ENCODE data around the gene TTC34.
"Not testable (repeated sequence)": the region's sequence is repeated elsewhere in the genome, so short reads cannot be mapped to it uniquely, and the experiment has no call there.

DNA sequence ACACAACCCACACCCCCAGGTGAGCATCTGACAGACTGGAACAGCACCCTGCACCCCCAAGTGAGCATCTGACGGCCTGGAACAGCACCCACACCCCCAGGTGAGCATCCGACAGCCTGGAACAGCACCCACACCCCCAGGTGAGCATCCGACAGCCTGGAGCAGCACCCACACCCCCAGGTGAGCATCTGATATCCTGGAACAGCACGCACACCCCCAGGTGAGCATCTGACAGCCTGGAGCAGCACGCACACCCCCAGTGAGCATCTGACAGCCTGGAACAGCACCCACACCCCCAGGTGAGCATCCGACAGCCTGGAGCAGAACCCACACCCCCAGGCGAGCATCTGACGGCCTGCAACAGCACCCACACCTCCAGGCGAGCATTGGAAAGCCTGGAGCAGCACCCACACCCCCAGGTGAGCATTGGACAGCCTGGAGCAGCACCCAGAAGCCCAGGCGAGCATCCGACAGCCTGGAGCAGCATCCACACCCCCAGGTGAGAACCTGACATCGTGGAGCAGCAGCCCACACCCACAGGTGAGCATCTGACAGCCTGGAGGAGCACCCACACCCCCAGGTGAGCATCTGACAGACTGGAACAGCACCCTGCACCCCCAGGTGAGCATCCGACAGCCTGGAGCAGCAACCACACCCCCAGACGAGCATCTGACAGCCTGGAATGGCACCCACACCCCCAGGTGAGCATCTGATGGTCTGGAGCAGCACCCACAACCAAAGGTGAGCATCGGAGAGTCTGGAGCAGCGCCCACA is 149.2 kb downstream of the TTC34 start:
- not testable (repeated sequence) for TF ChIP-seq BHLHE40 (IDR thresholded peaks at IDR 0.05; ENCODE audit: borderline replicate concordance); LEF1 (IDR thresholded peaks at IDR 0.05; ENCODE audit: borderline replicate concordance); SUZ12 (IDR thresholded peaks at IDR 0.05); NFRKB (IDR thresholded peaks at IDR 0.05); FOXM1 (IDR thresholded peaks at IDR 0.05; ENCODE audit: borderline replicate concordance); ZNF384 (IDR thresholded peaks at IDR 0.05); TARDBP (IDR thresholded peaks at IDR 0.05)

Data from HEK293T (cell line).